GM21367 (cell line): ENCODE measurements around the gene IFIT1B.
"Not testable (repeated sequence)": the region's sequence is repeated elsewhere in the genome, so short reads cannot be mapped to it uniquely, and the experiment has no call there.

Experiments used
- ATAC-seq: cut with Tn5 transposase; IDR thresholded peaks from one replicate; pipeline ENCODE4 v1.9.1; 2021; ENCODE audit not compliant: unreplicated experiment

Gene IFIT1B

DNA sequence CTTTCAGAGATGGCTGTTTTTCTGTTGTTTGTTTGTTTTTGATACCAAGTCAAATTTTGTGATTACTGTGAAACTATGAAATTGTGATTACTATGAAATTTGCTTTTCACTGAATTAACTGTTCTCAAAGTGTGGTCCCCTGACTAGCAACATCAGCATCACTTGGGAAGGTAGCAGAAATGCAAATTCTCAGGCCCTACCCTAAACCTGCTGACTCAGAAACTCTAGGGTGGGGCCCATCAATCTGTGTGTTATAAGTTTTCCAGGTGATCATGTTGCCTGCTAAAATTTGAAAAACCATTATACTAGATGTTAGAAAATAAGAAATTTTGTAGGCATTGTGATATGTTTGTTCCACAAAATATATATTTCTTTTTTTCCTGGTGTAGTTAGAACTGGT is 1.2 kb downstream of the IFIT1B start:
- no peak for ATAC-seq

DNA sequence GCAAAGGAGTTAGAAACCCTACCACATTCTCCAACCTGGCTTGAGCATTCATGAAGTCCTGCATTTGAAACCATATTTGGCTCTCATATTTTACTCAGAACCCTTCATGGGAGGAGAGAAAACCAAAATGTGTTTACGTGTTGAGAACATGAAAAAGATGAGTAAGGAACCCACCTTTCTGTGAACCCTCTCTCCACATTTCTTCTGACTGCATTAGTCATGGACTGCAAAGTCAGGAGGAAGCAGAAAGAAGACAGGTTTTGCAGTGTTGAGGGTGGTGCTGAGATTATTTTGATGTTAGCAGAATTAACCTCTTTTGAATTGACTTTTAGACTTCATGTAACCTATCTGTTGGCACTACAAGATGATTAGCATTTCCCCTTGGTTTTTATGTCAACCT is 4.9 kb downstream of the IFIT1B start:
- ATAC-seq, result no peak

DNA sequence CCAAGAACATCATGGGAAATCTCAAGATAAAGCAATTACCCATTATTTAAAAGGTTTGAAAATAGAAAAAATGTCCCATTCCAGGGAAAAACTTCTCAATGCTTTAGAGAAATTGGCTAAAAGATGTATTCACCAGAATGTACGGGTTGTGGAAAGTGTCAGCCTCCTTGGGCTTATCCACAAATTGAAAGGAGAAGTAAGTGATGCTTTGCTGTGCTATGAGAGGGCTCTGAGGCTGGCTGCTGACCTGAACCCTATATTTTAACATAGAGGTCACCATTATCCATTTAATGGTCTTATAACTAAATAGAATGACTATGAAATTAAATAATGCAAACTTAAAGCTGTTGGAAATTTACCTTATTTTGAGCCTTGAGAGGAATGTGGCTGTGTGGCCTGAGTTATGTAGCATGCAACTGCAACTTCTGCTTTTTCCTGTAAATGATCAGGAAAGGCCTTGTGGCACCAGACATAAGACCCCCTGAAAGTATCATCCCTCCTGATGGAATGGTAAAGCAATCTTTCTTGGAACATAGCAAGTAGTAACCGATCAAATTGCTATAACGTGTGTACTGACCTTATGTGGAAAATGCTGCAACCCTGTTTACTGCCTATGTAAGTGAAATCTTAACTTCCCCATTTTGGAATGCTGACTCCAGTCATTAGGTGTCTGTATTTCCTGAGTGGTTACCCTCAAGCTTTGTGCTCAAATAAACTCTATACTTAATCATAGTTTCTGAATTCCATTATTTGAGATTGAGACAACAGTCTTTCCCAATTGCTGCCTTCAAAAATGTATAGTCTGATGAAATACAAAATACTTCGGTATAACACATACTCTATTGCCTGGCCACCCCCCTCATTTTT is 6.9 kb downstream of the IFIT1B start:
- no peak for ATAC-seq

DNA sequence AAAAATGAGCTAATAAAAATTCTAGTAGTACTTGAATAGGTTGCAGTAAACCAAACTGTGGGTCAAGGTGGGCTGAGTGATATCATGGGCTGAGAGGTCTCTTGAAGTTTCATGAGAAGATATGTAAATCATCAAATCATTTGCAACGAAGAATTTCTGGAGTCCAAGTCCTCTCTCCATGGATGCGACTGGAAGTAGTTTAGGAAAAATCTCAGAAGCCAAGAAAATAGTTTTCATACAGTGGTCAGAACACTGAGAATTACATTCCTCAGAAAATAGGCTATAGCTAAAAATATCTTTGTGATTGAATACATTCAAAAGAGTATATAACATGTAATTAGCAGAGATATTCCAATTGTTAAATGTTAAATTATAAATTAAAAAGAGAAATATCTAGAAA is 10.9 kb downstream of the IFIT1B start:
- ATAC-seq, result no peak

DNA sequence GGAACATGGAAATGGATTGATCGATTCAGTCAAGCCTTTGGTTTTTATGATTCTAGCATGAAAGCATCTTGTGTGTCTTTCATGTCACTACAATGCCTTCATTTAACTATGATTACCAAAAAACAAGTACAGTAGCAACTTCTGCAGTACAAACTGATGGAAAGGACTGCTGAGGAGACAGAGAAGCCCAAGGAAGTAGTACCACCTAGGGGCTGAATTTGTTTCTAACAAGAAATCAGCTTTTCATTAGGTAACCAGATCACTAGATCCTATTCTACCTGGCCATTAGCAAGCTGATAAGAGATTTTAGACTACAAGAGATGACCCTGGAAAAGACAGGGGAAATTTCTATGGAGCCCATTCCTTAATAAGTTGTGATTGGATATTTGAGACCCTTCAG is 11.4 kb downstream of the IFIT1B start:
- no peak for ATAC-seq

DNA sequence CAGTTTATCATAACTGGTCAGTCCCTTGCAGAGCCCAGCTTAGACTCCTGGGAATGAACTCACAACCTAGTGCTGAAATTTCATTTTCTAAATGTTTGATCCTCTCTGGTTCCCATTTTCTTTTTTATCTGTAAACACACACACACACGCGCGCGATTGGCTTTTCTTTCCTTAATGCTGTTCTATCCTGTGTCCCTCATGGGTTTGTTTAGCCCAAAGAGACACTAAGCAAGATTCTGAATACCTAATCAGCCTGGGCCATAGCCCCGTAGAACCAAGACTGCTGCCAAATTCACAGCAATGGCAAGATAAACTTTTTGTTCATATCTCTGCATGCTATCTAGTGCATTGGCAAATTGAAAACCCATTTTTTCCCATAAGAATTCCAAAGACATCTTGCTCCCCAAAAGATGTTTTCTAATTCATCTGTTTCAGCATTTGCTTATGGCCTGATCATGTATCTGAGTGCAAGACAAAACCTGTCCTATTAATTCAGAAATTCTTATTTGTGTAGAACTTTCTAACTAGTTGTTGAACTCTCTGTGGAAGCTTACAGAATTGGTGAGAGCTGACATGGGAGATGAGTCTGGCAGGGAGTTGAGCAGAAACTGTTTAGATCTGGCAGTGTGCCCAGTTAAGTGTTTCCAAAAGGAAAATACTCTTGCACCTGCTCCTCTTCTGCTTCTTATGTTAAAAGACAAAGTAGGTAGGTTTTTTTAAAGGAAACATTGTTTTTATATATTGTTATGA is 12.8 kb downstream of the IFIT1B start:
- no peak for ATAC-seq

DNA sequence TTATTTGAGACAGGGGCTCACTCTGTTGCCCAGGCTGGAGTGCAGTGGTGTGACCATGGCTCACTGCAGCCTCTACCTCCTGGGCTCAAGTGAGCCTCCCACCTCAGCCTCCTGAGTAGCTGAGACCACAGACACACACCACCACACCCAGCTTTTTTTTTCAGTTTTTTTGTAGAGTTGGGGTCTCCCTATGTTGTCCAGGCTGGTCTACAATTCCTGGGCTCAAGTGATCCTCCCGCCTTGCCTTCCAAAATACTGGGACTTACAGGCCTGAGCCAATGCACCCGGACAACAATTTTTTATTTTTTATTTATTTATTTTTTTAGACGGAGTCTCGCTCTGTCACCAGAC is 13.3 kb downstream of the IFIT1B start:
- ATAC-seq, result not testable (repeated sequence)

DNA sequence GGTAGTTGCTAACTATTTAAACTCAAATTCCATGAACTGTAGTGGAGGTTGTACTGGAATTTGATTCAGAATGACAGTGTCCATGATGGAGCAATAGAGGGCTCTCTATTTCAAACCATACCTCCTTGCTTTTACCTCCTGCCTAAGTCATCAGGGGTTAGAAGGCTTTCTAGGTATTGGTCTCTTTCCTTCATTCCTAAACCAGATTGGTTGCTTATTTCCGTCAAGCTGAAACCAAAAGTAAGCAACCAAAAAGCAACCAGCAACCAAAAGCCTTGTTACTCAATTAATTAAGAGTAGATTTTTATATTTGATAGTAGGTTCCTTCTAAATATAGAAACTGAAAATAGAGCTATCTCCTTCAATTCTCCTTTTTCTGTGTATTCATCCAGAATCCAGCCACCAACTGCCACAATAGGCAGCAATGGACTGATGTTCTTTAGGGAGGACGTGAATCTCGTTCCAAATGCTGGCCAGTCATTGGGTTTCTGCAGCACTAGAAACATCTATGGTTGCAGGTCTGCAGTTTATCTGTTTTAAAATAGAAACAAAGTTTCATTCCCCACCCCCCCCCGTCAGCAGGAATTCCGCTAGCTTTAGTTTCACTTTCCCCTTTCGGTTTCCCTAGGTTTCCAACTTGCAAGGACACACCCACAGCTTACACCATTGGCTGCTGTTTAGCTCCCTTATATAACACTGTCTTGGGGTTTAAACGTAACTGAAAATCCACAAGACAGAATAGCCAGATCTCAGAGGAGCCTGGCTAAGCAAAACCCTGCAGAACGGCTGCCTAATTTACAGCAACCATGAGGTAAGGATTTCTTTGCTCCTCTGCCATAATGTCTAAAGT is 14.3 kb downstream of the IFIT1B start, which contains the start of gene IFIT1:
IFIT1 (plus strand) TSS at position 717 of the 850 bp plus-strand sequence; CDS start at position 807, 90 bp downstream.
- peak; percentile 77 for ATAC-seq

DNA sequence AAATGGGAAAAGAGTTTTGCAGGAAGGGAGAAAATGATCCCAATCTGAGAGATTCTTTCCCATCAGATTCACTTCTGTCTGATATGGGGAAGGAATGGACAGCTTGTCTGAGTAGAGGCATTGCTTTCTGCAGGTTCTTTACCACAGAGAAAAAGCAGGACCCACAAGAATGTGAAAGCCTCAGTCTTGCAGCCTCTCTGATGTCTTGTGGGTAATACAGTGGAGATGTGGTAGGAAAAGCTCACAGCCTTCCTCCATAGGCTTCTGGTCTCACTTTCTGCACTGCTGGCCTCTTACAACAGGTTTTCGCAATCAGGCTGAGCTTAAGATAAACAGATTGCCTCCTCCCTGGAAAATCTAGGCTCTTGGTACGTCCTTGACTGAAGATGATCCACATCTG is 15.1 kb downstream of the IFIT1B start:
- ATAC-seq, result no peak

DNA sequence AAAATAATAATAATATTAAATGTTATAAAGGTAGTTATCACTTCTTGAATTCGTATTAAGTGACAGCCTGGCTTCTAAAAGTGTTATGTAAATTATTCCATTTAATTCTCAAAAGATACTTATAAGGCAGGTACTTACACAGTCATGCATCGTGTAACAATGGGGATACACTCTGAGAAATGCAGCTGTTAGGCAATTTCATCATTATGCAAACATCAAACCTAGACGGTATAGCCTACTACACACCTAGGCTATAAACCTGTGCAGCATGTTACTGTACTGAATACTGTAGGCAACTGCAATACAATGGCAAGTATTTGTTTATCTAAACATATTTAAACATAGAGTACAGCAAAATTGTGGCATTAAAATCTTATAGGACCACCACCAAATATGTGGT is 16.0 kb downstream of the IFIT1B start:
- no peak for ATAC-seq

DNA sequence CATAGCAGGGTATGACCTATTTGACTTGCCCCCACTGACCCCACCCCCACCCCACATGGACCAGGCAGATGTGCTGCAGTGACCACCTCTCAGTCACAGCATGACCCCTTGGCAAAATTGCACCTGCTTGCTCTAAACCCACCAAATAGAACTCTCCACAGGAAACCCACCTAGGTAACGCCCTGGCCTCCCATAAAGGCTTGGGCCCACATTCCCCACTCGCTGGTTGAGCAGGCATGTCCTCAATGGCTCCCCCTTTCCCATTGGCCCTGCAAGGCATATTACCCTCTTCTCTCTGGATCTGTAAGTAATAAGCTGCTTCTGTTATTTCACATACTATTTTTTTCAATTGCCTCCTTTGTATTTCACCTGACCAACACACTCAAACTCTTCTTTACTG is 17.3 kb downstream of the IFIT1B start:
- no peak for ATAC-seq

DNA sequence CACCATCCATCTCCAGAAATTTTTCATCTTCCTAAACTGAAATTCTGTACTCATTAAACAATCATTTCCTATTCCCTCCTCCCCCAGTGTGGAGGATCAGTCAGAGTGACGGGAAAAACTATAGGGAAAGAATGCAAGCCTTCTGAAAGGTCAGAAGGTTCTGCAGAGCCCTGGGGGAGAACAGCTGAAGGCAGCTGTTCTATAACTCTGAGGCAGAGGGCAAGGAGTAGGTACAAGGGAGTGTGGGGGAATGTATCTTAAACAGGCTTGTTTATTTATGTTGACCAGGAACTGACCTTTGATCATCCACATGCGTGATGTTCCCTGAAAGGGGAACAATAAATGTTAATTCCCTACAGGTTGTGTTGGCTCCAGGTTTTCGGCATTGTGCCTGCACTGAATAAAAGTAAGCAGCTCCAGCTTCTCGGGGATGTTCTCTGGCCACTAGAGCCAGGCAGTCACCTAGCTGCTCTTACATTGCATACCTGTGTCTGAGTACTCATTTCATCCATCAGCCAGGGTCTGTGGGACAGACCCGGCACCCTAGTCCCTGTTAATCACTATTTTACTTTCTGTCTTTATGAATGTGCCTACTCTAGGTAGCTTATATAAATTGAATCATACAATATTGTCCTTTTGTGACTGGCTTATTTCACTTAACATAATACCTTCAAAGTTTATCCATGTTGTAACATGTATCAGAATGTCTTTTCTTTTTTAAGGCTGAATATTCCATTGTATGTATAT is 20.3 kb downstream of the IFIT1B start:
- ATAC-seq, result no peak

DNA sequence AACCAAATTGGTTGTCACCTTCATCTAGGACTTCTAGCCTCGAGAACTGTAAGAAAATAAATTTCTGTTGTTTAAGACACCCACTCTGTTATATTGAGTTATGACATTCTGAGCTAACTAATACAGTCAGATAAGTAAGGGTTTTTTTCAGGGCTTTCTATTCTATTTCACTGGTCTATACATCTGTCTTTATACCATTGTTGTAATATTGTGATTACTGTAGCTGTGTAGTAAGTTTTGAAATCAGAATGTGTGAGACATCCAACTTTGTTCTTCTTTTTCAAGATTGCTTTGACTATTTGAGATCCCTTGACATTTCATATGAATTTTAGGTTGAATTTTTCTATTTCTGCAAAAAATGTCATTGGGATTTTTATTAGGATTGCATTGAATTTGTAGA is 22.1 kb downstream of the IFIT1B start:
- no peak for ATAC-seq

DNA sequence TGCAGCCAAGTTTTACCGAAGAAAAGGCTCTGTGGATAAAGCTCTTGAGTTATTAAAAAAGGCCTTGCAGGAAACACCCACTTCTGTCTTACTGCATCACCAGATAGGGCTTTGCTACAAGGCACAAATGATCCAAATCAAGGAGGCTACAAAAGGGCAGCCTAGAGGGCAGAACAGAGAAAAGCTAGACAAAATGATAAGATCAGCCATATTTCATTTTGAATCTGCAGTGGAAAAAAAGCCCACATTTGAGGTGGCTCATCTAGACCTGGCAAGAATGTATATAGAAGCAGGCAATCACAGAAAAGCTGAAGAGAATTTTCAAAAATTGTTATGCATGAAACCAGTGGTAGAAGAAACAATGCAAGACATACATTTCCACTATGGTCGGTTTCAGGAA is 25.2 kb downstream of the IFIT1B start:
- no peak for ATAC-seq

DNA sequence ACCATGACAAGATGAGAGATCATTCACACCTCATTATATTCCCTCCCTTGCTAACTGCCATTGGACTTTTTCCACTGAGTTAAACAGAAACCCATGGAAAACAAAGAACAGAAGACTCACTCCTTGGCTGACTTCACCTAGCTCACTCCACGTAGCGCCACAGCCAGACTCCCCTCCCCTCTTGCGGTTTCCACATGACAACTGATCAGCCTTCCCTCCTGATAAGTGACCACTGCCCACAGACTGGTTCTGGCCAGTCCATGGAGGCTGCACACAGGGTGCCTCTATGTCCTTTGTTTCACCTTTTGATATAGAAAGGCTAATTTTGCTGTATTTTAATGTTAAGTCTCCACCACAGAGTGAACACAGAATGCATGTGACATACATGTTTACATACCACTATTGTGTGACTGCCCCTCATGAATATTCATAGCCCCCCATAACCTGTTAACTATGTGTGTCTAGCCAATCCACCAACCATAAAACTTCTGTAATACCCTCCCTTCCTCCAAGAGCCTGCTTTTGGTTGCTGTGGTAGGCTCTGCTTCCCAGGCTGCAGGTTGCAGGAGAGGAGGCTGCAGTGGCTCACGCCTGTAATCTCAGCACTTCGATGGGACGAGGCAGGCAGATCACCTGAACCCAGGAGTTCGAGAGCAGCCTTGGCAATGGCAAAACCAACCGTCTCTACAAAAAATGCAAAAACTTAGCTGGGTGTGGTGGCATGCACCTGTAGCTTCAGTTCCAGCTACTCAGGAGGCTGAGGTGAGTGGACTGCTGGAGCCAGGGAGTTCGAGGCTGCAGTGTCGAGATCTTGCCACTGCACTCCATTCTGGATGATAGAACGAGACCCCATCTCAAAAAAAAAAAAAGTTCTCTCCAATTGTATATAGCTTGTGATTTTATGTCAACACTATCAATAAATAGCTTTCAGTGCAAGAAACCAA is 26.5 kb downstream of the IFIT1B start:
- no peak for ATAC-seq

DNA sequence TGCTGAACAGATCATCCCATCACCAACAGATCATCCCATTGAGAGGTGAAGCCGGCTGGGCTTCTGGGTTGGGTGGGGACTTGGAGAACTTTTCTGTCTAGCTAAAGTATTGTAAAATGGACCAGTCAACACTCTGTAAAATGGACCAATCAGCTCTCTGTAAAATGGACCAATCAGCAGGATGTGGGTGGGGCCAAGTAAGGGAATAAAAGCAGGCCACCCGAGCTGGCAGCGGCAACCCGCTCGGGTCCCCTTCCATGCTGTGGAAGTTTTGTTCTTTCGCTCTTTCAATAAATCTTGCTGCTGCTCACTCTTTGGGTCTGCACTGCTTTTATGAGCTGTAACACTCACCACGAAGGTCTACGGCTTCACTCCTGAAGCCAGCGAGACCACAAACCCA is 28.3 kb downstream of the IFIT1B start:
- ATAC-seq, result not testable (repeated sequence)

DNA sequence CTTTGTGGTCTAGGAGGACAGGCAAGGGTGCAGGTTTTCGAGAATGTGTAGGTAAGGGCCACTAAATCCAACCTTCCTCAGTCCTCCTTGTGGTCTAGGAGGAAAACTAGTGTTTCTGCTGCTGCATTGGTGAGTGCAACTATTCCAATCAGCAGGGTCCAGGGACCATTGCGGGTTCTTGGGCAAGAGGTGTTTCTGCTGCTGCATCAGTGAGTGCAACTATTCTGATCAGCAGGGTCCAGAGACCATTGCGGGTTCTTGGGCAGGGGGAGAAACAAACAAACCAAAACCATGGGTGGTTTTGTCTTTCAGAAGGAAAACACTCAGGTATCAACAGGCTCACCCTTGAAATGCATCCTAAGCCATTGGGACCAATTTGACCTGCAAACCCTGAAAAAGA is 29.9 kb downstream of the IFIT1B start:
- ATAC-seq, result not testable (repeated sequence)

DNA sequence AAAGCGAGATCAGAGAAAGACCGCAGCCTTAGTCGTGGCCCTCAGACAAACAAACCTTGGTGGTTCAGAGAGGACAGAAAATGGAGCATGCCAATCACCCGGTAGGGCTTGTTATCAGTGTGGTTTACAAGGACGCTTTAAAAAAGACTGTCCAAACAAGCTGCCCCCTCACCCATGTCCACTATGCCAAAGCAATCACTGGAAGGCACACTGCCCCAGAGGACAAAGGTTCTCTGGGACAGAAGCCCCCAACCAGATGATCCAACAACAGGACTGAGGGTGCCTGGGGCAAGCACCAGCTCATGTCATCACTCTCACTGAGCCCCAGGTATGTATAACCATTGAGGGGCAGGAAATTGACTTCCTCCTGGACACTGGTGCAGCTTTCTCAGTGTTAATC is 31.4 kb downstream of the IFIT1B start:
- ATAC-seq, result not testable (repeated sequence)

DNA sequence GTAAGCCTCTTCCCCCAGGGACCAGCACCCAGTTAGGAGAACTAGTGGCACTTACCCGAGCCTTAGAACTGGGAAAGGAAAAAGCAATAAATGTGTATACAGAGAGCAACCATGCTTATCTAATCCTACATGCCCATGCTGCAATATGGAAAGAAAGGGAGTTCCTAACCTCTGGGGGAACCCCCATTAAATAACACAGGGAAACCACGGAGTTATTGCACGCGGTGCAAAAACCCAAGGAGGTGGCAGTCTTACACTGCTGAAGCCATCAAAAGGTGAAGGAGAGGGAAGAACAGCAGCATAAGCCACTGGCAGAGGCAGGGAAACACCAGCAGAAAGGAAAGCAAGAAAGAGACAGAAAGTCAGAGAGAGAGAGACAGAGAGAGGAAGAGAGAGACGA is 32.7 kb downstream of the IFIT1B start:
- ATAC-seq, result not testable (repeated sequence)

DNA sequence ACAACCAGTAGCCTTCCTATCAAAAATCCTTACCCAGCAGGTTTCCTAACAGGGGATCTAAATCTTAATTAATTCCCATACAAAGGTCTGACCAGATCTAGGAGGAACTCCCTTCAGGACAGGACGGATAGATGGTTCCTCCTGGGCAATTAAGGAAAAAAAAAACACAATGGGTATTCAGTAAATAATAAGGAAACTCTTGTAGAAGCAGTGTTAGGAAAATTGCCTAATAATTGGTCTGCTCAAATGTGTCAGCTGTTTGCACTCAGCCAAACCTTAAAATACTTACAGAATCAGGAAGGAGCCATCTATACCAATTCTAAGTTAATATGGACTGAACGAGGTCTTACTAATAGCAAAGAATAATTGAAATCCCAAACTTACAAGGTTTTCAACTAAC is 33.3 kb downstream of the IFIT1B start:
- not testable (repeated sequence) for ATAC-seq
